ENCODE results near the gene MCTP1.

The MCTP1 gene

GRCh38 chr5:95075111-95075510 lies 209.8 kb downstream of the MCTP1 start:
- DNase-seq = no peak

GRCh38 chr5:95072281-95072680 lies 212.6 kb downstream of the MCTP1 start:
- DNase-seq = no peak

GRCh38 chr5:95070866-95071265 lies 214.0 kb downstream of the MCTP1 start:
- DNase-seq = no peak

GRCh38 chr5:95070453-95070852 lies 214.4 kb downstream of the MCTP1 start:
- no peak for DNase-seq

DNA sequence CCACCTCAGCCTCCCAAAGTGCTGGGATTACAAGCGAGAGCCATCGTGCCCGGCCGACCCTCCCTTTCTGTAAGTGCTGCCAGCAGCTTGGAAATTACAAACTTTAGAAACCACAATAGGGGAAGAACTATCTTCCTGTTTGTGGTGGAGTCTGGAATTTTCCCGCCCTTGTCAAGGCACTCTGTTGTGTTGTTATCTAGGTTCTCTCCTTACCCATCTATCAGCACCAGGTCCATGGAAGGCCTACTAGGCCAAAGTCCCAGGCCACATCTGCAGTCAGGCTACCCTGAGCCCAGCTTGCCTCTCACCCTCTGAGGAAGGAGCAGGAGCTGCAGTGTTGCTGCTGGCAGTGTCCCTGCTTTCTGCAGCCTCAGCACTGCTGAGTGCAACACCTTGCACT lies 214.9 kb downstream of the MCTP1 start:
- DNase-seq = no peak

DNA sequence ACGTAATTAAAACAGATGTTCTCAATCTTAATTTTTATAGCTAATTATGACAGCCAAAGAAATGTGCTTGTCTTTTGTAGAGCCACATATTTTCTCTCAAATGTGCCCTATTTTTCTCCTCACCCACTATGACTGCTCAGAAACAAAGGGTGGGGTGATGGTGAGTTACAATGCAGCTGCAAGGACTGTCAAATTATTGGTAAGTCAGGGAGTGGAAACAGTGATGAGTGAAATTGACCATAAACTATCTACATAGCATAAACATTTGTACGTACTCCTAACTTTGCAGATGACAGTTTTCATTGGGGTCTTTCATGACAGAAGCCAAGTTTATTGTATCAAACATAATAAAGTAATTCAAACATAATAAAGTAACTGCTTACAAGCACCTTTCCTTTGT lies 215.9 kb downstream of the MCTP1 start:
- DNase-seq = no peak

DNA sequence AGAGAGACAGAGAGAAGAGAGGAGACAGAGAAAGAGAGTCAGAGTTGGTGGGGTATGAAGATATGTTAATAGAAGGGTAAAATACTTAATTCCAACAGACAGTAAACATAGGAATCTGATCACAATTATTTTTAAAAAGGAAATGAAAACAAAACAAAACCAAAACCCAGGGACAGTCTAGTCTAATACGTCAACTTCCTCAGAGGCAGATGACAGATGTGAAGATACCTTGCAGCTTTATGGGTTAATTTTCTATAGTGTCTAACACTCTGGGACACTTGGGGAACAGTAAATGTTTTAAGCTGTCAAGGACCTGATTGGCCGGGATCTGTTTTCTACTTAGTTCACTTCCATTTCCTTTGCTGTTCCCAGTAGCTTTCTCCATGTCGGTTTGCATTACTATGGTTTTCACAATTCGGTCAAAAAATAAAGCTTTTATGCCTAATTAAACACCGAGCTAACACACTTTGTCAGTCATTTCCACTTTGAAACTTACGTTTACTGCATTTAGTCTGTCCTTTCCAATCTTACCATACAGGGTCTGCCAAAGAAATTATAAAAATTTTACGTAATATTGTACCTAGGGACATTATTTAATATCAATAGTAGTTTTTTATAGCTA lies 216.5 kb downstream of the MCTP1 start:
- DNase-seq = no peak

DNA sequence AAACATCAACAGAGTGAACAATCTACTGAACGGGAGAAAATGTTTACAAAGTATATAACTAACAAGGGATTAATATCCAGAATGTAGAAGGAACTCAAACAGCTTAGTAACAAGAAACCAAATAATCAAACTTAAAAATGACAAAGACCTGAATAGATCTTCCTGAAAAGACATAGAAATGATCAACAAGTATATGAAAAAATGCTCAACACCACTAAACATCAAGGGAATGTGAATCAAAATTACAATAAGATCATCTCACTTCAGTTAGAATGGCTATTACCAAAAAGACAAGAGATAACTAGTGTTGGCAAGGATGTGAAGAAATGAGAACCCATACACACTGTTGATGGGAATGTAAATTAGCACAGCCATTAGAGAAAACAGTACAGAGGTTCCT lies 218.8 kb downstream of the MCTP1 start:
- DNase-seq = no peak

DNA sequence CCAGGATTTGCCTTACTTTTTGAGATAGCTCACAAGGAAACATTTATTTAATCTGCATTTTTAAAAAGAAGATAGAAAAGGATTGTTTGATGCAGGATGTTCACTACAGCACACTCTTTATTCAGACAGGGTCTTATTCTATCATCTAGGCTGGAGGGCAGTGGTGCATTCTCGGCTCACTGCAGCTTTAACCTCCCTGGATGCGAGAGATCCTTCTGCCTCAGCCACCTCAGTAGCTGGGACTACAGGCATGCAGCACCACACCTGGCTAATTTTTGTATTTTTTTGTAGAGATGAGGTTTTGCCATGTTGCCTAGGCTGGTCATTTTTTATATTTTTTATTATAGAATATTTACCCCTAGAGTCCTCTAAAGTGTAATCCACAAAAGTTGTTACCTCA lies 221.4 kb downstream of the MCTP1 start:
- no peak for DNase-seq

DNA sequence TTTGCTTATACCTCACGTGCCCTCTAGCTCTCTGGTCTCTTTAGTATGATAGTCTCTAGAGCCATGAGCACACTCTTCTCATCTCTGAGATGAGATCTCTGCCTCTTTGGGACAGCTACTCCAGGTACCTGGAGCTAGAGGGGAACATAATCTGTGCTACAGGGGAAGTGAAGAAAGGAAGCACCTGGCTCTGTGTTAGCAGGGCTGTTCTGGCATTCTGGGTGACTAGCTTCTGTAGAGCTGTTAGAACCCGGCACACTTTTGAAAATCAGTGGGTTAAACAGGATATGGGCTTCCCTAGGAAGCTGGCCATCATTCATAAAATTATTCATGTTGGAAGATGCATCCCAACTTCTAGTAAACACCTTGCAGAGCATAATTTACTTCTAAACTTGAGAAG lies 224.8 kb downstream of the MCTP1 start:
- DNase-seq = no peak

GRCh38 chr5:95059636-95060035 lies 225.3 kb downstream of the MCTP1 start:
- no peak for DNase-seq

DNA sequence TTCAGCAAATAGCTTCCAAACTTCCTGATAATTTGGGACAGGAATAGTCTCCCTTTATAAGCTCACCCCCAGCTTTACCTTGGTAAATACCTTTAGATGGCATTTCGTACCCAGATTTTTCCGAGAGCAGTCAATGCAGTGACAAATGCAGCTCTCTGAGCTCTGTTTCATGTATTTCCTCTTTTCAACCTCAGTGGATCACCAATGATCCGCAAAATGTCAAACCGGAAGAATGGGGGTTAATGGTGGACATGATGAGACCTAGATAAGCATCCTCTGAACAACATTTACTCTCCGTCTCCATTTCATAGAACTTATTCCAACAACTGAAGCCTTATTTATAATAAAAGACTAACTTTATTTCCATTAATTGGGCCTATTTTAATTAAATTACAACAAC lies 227.3 kb downstream of the MCTP1 start:
- no peak for DNase-seq

GRCh38 chr5:95053253-95053652 lies 231.6 kb downstream of the MCTP1 start:
- DNase-seq = no peak

- DNase-seq = no peak
These were observed 234.2 kb downstream of the MCTP1 start for GRCh38 chr5:95050708-95051107.

- no peak for DNase-seq
These were observed 236.3 kb downstream of the MCTP1 start for GRCh38 chr5:95048628-95049027.

GRCh38 chr5:95045181-95045965 lies 239.5 kb downstream of the MCTP1 start:
- no peak for DNase-seq

DNA sequence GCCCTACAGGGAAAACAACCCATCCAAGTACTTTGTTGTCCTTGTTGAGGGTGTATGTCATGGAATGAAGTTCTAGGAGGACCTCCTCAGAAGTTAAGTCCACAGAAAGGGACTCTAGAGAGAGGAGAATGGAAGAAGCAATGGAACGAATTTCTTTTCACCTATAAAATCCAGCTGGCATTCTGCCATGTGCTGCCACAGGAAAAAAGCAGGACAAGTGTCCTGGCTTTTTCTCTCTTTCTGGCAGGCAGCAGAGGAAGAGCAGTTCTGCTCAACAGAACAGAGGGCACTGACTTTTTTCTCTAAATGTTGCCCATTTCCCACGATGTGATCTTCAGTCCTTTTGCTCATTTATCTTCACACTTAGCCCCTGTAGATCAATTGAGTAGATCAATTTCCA lies 240.8 kb downstream of the MCTP1 start:
- DNase-seq = no peak

- DNase-seq = no peak
These were observed 241.2 kb downstream of the MCTP1 start for GRCh38 chr5:95043648-95044047.

GRCh38 chr5:95043234-95043633 lies 241.7 kb downstream of the MCTP1 start:
- DNase-seq = no peak

GRCh38 chr5:95042037-95042436 lies 242.9 kb downstream of the MCTP1 start:
- no peak for DNase-seq

DNA sequence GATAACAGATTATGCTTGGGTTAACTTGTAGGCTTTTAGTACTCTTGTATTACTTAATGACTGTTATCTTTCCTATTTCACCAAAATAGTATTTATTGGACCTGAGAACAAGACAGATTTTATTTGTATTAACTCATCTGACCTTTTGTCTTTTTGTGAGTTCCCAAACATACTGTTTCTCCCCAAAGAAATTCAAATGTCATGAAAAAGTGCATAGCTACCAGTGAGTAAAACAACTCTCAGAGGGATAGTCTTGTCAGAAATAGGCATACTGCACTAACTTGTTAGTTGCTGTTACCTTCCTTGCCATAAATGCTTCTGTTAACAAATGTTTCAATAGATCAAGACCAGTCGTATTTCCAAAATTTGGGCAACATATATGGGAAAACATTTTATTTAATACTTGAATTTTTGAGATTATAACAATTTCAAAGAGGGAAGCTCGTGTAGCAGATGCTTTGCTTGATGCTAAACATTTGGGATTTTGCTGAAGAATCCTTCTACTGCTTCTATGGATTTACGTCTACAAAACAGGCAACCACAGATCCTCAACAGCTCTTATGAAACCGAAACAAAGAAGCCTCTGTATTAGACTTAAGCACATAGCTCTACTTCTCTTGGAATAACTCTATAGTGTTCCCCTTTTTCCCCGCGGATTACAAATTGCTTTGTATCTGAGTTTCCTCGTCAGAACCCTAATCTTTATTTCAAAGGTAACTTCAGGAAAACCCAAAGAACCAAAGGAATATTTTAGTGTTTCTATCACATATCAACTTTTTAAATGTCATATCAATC lies 248.8 kb downstream of the MCTP1 start:
- no peak for DNase-seq

GRCh38 chr5:95032801-95033200 lies 252.1 kb downstream of the MCTP1 start:
- DNase-seq = no peak

DNA sequence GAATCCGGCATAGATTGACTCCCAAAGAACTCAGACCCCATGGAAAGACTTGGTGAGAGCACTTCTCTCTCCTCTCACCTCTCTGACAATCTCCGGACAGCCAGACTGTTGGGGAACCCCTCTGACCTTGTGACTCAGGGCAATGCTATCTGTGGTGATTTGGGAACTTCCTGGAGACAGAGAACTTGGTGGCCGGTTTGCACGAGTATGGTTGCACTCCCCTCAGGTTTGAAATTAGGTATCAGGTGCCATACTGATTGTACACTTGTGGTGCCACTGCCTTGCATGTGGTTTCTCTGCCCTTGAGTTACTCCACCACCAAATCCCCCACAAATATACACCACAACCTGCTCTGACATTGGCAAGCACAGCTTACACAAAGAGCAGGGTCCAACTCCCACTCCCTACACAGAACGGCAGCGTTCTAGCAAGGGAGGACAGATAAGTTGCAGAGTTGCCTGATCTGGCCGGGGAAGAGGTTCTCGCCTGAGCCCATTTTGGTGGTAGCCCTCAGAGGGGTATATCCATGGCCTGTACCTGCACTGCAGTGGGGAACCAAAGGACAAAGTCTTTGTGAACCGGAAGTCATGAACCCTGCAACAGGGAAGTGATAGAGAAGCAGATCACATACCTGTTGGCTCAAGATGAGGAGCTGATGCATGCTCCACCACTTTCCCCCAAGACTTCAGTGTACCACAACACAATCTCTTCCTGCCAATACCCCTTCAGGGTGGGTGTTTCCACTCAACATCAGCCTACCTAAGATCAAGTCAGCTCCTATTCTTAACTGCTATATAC lies 255.1 kb downstream of the MCTP1 start:
- DNase-seq = no peak

All from right kidney (tissue), 1 donor.